ENCODE data around the gene RBMS3. TPM values are rescaled to one million over a fixed set of nuclear protein-coding genes. Genes with fewer than 3 reads are reported as not detected.
A peak's percentile ranks its signal among the peaks of the same experiment; 100 is the strongest.

The RBMS3 gene
- total RNA-seq, 1 donor, result 81.1 TPM

DNA sequence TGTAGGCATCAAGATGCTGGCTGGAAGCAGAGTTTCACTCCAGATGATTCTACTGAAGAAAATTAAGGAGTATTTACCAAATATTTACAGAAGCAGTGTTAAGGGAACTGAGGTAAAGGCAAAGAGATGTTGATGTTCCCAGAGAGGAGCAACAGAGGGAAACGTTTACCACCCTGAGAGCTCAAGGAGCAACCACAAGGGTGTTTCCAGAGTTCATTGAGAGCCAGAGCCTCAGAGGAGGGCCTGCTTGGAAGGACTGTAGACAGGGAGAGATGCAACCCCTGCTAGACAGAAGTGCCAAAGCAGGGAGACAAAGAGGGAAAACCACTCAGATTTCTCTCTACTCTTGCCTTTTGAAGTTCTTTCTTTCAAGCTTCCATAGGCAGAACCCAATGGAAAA lies 474.5 kb downstream of the RBMS3 start:
- Histone ChIP-seq H3K4me1 (ENCODE audit: insufficient read depth, low read length) (peaks cover 39% of the 10 kb centered on the region), H3K9me3 (ENCODE audit: low read depth, low read length) (no peaks in the 10 kb centered on the region), H3K36me3 (ENCODE audit: insufficient read depth, low read length) (no peaks in the 10 kb centered on the region), H4K20me1 (ENCODE audit: insufficient read depth, low read length) (no peaks in the 10 kb centered on the region), H2AFZ (ENCODE audit: low read length) (no peak overlapping the region), H3K27me3 (ENCODE audit: insufficient read depth, low read length) (no peaks in the 10 kb centered on the region), H3K4me2 (ENCODE audit: insufficient read depth, low read length) (no peak overlapping the region), H3K4me3 (ENCODE audit: insufficient read depth, low read length) (no peak overlapping the region), H3K27ac (ENCODE audit: low read depth, low read length) (peak overlapping the region; percentile 1), H3K79me2 (ENCODE audit: insufficient read depth, low read length) (no peaks in the 10 kb centered on the region)
- TF ChIP-seq, protein P1, sequence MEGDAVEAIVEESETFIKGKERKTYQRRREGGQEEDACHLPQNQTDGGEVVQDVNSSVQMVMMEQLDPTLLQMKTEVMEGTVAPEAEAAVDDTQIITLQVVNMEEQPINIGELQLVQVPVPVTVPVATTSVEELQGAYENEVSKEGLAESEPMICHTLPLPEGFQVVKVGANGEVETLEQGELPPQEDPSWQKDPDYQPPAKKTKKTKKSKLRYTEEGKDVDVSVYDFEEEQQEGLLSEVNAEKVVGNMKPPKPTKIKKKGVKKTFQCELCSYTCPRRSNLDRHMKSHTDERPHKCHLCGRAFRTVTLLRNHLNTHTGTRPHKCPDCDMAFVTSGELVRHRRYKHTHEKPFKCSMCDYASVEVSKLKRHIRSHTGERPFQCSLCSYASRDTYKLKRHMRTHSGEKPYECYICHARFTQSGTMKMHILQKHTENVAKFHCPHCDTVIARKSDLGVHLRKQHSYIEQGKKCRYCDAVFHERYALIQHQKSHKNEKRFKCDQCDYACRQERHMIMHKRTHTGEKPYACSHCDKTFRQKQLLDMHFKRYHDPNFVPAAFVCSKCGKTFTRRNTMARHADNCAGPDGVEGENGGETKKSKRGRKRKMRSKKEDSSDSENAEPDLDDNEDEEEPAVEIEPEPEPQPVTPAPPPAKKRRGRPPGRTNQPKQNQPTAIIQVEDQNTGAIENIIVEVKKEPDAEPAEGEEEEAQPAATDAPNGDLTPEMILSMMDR (IDR thresholded peaks at IDR 0.05; ENCODE audit: extremely low read depth, low read depth, low read length), result no peak
- DNase-seq (ENCODE audit: insufficient read length, low spot score, missing footprints), result no peak

DNA sequence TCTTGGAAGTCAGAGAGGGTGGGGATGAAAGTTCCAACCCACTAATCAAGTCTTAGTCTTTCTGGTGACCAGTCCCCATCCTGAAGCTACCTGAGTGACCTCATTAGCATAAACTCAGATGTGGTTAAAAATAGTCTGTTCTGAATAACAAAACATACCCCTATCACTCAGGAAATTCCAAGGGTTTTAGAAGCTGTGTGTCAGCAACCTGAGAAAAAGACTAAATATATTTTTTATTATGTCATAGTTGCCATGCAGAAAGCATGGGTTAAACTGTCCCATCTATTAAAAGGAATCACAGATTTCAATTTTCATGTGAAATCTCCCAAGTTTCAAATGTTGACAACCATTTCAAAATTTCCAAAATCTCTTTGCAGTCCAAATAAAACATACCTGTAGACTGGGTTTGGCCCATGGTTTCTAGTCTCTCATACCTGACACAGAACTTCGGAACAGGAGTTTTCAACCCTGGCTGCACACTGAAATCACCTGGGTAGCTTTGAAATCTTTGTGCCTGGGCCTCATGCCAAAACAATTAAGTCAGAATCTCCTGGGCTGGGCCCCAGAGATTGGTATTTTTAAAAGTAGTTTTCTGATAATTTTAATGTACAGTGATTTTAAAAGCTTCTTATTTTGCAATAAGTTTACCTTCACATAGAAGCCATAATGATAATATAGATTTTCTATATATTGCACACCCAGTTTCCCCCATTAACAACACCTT lies 476.3 kb downstream of the RBMS3 start:
- H2AFZ ChIP-seq (ENCODE audit: low read length), result no peak overlapping the region
- no peaks in the 10 kb centered on the region for H4K20me1 ChIP-seq (ENCODE audit: insufficient read depth, low read length)
- H3K4me2 ChIP-seq (ENCODE audit: insufficient read depth, low read length), result peak overlapping the region; percentile 28
- no peak overlapping the region for H3K4me3 ChIP-seq (ENCODE audit: insufficient read depth, low read length)
- no peaks in the 10 kb centered on the region for H3K27me3 ChIP-seq (ENCODE audit: insufficient read depth, low read length)
- H3K36me3 ChIP-seq (ENCODE audit: insufficient read depth, low read length), result no peaks in the 10 kb centered on the region
- peaks cover 39% of the 10 kb centered on the region for H3K4me1 ChIP-seq (ENCODE audit: insufficient read depth, low read length)
- DNase-seq (ENCODE audit: insufficient read length, low spot score, missing footprints), result no peak
- peak overlapping the region; percentile 99 for H3K27ac ChIP-seq (ENCODE audit: low read depth, low read length)
- TF ChIP-seq, protein P1 (IDR thresholded peaks at IDR 0.05; ENCODE audit: extremely low read depth, low read depth, low read length), result no peak
- no peaks in the 10 kb centered on the region for H3K9me3 ChIP-seq (ENCODE audit: low read depth, low read length)
- no peaks in the 10 kb centered on the region for H3K79me2 ChIP-seq (ENCODE audit: insufficient read depth, low read length)

DNA sequence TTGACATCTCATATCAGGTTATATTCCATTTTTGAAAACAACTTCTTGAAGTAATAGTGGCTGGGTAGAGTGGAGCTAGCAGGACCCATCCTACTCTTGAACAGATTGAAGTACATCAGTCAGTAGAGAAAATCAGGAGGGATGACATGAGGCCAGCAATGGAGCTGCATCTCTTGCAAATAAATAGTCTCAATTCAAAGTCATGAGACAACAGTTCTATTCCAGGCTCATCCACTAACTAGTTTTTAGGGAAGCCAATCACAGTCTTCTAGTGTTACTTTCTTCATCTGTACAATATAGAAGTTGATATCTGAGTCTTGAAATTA lies 477.2 kb downstream of the RBMS3 start:
- TF ChIP-seq, protein P1 (IDR thresholded peaks at IDR 0.05; ENCODE audit: extremely low read depth, low read depth, low read length), result no peak
- DNase-seq (ENCODE audit: insufficient read length, low spot score, missing footprints), result no peak
- peak overlapping the region; percentile 99 for H3K27ac ChIP-seq (ENCODE audit: low read depth, low read length)
- H3K4me1 ChIP-seq (ENCODE audit: insufficient read depth, low read length), result peaks cover 44% of the 10 kb centered on the region
- H3K4me3 ChIP-seq (ENCODE audit: insufficient read depth, low read length), result no peak overlapping the region
- no peaks in the 10 kb centered on the region for H3K79me2 ChIP-seq (ENCODE audit: insufficient read depth, low read length)
- H4K20me1 ChIP-seq (ENCODE audit: insufficient read depth, low read length), result no peaks in the 10 kb centered on the region
- no peaks in the 10 kb centered on the region for H3K36me3 ChIP-seq (ENCODE audit: insufficient read depth, low read length)
- H3K9me3 ChIP-seq (ENCODE audit: low read depth, low read length), result no peaks in the 10 kb centered on the region
- H3K4me2 ChIP-seq (ENCODE audit: insufficient read depth, low read length), result peak overlapping the region; percentile 75
- no peaks in the 10 kb centered on the region for H3K27me3 ChIP-seq (ENCODE audit: insufficient read depth, low read length)
- no peak overlapping the region for H2AFZ ChIP-seq (ENCODE audit: low read length)

DNA sequence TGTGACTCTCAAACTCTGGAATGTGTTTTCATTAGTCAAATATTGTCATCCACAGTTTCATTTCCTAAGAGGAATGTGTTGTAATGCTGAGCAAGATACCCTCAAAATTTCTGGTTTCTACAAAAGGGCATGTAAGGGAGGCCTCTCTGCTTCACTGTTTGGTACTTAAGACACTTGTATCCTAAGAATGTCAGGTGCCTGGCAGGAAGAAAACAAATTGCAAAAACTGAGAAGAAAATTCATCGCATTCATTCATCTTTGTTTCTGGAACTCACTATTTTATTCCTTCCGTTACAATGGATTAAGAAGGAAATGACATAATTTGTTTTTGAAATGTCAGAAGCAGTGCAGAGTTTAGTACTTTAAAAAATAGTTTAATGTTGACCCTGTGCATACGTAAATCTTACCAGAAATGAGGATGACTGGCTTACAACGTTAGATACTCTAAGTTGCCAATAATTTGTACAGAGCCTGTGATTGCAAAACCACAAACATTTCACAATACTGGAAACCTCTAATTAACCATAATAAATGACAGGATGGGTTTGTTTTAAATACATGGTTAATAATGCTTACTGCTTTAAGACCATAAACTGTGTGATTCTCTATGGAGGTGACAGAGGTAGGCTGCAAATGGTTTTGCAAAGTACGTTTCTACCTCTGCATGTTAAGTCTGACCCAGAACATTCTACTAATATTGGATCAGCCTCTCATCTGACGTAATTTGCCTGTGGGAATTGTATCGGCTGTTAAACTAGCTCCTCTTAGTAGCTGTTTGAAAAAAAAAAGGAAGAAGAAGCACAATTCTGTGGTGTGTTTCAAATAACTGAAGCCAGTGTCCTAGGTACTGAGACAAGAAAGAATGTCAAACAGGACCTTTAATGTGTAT lies 477.8 kb downstream of the RBMS3 start:
- Histone ChIP-seq H3K27me3 (ENCODE audit: insufficient read depth, low read length) (no peaks in the 10 kb centered on the region), H2AFZ (ENCODE audit: low read length) (no peak overlapping the region), H4K20me1 (ENCODE audit: insufficient read depth, low read length) (no peaks in the 10 kb centered on the region), H3K36me3 (ENCODE audit: insufficient read depth, low read length) (no peaks in the 10 kb centered on the region), H3K27ac (ENCODE audit: low read depth, low read length) (peak overlapping the region; percentile 99), H3K79me2 (ENCODE audit: insufficient read depth, low read length) (no peaks in the 10 kb centered on the region), H3K9me3 (ENCODE audit: low read depth, low read length) (no peaks in the 10 kb centered on the region), H3K4me2 (ENCODE audit: insufficient read depth, low read length) (peak overlapping the region; percentile 75), H3K4me1 (ENCODE audit: insufficient read depth, low read length) (peaks cover 50% of the 10 kb centered on the region), H3K4me3 (ENCODE audit: insufficient read depth, low read length) (peak overlapping the region; percentile 38)
- DNase-seq (ENCODE audit: insufficient read length, low spot score, missing footprints), result no peak
- TF ChIP-seq, protein P1 (IDR thresholded peaks at IDR 0.05; ENCODE audit: extremely low read depth, low read depth, low read length), result no peak

Data from osteoblast (primary cell).